HG03045 (cell line): Measurements from ENCODE around the gene GALNT12.

ENCODE experiments used
- ATAC-seq: cut with Tn5 transposase; IDR thresholded peaks from one replicate; pipeline ENCODE4 v1.9.1; 2021; ENCODE audit warnings: mild to moderate bottlenecking, moderate library complexity; ENCODE audit not compliant: unreplicated experiment

The GALNT12 gene

DNA sequence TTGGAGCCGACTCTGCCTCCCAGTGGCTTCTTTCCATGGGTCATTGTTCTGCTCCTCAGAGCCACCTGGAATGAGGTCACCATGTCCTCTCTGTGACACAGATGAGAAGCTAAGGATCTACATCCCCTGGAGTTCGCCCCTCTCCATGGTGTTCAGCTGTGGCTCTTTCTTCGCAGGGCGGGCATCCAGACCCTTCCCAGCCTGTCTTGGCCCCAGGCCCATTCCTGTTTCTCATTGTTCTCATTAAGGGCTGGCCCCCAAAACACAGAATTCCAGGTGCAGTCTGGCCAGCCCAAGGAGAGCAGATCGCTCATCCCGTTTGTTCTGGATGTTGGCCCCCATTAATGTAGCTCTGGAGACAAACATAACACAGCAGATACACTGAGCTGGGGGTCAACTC lies 69.8 kb downstream of the GALNT12 start:
- no peak for ATAC-seq

DNA sequence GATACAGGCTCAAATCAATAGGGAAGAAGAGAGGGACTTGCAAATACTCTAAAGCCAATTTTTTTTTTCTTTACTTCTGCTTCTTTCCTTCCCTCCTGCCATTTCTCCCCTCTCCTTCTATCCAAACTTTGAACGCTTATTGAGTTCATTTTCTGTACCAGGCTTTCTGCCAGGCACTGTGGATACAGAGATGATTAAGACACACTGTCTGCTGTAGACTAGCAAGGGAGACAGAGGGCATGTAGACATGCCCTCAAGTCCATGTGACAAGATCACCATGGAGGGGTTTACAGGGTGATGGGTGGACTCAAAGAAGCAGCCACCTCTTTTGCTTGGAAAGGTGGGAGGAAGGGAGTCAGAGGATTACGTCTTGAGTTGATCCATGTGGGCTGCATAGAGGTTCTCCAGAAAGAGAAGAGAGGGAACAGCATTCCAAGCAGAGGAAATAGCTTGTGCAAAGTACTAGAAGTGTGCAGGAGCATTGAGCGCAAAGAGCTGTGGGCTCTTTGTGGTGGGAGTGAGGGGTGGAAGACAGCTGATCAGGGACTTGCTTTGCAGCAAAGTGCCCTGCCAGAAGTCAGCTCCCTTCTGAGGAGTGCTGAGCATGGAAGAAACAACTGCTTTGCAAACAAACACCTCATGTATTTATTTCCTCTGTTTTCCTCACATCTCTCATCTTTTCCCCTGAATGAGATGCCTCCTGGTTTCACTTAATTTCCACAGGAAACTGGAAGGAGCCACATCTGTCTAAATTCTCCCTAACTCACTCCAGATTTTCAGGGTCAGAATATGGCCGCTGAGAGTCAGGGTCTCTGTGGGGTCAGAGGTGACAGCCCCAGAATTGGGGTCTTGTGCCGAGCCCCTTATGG lies 71.9 kb downstream of the GALNT12 start:
- no peak for ATAC-seq

DNA sequence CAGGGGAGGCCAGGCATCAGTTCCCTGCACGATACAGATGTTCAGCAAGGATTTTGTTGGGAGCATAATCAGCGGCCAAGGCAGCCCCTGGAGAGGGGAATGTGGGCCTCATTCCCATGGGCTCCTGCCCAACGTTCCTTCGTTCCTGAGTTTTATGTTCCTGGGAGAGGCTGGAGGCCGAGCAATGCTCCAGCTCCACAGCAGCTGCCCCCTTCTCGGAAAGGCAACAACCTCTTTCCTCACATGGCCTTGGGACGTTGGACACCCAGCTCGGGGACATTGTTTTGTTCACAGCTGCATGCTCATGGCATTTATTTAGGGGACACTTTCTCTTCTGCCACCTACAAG lies 72.5 kb downstream of the GALNT12 start:
- ATAC-seq = no peak

DNA sequence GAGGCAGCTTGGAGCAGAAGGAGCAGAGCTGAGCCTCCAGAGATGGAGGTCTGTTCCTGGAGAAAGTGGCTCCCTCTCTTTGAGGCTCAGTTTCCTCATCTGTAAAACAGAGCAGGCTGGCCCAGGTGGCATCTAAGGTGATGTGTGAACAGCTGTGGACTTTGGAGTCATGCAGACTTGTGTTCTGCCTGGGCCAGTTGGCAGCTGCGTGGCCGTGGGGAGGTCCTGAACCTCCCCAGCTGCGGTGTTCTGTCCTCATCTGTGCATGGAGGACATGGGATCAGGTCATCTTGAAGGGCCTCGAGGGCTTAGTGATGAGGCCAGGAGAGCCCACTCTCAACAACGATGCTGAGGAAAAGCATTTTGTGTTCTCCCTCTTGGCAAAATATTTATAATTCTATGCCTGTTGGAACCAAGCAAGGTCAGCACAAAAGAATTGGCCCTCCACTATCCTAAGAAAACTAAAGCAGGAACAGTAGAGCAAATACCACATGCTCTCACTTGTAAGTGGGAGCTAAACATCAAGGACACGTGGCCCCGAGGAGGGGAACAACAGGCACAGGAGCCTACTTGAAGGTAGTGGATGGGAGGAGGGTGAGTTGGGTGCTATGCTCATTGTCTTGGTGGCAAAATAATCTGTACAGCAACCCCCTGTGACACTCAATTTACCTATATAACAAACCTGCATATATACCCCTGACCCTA lies 73.0 kb downstream of the GALNT12 start:
- ATAC-seq = no peak

DNA sequence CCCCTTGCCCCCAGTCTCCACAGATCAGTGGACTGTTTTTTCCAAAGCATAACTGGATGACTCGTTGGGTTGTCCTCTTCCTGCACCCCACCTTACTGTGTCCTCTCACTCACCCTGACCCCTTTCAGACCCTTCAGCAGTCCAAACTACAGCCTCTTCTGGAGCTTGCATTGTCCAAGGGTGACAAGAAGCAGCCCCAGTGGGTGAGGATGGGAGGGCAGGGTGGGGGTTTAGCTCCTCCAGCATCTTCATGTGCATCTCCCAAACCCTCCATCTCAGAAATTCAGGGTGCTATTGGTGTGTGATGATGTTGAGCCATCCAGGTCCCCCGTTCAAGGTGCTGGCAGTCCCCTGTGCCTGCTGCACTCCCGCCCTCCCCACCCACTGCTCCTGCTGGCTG lies 73.9 kb downstream of the GALNT12 start:
- ATAC-seq = no peak

DNA sequence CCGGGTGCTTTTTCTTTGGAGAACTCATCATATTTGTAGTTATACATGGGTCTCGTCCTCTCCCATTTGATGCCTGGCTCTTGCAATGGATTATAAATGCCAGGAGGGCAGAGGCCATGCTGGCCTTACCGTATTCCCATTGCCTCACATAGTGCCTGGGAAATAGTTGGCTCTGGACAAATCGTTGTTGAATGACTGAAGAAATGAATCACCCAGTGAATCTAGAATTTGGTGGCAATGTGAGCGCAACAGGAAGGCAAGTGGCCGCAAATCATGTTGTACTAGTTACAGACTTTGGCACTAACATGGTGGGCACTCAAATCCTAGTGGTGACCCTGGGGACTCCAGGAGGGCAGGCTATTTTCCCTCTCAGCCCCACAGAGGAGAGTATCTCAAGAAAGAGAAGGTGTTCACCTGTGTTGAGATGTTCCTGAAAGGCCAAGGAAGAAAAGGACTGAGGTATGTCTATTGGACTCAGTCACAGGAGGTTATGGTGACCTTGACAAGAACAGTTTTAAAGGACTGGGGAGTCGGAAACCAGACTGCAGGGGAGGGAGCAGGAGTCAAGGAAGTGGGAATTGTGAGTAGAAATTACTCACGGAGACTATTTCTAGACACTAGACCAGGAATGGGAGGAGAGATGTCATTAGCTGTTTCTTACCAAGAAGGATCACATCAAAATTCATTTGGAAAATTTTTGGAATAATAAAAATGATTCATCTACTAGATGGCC lies 74.5 kb downstream of the GALNT12 start:
- no peak for ATAC-seq

DNA sequence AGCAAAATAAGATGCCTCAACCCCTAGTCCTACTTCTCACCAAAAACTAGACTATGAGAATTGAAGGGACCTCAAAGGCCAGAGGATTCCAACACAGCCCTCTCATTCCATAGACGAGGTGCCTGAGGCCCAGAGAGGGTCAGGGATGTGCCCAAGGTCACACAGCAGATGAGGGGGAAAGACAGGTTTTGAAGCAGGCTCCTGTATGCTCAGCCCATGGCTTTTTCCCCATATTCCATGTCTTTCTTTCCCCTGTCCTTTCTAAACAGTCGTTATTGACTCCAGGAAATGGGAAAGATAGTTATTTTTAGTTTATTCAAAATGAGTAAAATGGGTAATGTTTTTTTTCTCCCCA lies 75.1 kb downstream of the GALNT12 start:
- ATAC-seq = no peak

DNA sequence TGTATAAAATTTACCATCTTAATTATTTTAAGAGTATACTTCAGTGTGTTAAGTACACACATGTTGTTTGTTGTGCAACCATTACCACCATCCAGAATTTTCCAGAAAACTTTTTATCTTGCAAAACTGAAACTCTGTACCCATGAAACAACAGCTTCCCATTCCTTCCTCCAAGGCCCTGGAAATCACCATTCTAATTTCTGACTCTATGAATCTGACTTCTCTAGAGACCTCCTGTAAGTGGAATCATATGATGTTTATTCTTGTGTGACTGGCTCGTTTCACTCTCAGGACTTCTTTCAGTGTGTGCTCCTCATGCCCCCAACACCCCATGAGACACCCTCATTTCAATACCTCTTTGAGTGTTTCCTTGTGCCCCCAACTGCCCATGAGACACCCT lies 75.8 kb downstream of the GALNT12 start:
- ATAC-seq = no peak

DNA sequence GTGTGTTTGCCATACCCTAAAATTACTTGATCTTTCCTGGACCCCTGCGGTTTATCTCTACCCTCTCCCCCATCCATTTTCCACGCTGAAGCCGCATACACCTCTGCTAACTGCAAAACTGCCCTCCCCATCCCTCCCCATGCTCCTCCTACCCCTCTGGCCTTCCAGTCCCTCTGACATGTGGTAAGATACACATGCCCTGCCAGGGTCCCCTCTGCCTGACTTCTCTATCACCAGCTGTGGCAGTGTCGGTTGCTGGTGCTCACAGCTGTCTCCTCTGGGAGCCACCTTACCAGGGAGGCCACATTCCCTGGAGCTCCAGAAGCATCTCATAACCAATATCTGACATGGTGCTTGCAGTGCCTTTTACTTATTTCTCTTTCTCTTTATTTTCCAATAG lies 77.4 kb downstream of the GALNT12 start:
- no peak for ATAC-seq

DNA sequence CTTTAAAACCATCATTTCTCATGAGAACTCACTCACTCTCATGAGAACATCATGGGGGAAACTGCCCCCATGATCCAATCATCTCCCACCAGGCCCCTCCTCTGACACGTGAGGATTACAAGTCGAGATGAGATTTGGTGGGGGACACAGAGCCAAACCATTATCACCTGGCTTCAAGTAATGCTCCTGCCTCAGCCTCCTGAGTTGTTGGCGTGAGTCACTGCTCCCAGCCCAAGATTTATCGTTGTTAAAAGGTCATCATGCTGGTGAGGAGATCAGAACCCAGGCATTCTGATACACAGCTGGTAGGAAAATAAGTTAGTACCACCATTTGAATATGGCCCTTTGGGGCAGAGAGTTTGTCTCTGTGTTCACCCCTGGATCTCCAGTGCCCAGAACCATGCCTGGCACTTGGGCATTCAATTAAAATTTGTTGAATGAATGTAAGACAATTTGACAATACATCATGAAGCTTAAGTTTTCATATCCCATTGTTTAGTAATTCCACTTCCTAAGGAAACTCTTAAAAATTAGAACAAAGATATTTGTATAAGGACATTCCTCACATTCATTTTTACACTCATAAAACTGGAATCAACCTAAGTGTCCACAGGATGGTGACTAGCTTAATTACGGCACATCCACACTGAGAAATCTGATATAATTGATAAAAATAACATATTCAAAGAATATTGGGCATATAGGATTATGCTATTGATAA lies 78.3 kb downstream of the GALNT12 start:
- no peak for ATAC-seq

DNA sequence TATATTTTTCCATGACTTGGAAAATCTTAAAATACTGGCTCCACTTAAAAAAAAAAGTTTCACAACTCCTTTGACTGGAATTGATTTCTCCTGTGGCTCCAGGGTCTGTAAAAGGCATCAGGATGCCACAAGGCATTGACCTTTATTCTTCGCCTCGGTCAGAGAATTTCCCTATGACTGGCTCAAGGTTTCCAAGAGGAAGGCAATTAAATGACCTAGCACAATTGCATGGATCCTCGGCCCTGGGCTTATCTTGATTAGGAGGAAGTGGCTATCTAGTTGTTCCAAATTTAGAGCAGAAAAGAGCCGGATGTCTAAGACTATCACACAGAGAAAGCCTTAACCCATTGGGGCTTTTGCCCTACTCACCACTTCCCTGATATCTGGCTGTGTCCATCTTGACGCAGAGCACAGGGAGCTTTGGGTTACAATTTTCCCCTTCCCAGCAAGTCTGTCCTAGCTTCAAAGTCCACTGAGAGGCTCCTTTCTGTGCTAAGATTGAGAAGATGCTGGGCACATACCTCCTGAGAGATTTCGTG lies 79.3 kb downstream of the GALNT12 start:
- ATAC-seq = no peak

DNA sequence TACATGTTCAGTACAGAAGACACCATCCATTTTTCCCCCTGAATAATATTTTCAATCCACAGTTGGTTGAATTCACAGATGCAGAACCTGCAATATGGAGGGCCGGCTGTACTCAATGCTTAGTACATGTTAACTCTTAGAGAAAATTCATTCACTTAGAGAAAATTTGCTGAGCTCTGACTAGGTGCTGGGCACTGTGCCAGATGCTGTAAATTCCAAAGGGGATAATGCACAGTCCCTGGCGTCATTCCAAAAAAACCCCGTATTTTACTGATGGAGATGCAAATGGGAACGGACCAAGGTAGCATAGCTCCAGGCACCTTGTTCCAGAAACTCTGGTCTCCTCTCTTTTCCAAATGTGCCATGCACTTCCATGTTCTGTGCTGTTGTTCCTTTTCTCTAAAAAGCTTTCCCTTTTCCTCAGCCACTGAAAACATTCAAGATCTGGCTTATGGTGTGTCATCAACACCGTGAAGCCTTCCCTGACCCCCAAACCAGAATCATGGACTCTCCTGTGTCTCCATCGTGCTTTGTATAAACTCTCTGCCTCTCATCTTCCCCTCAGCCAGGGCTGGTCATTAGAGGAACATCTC lies 80.5 kb downstream of the GALNT12 start:
- ATAC-seq = no peak

DNA sequence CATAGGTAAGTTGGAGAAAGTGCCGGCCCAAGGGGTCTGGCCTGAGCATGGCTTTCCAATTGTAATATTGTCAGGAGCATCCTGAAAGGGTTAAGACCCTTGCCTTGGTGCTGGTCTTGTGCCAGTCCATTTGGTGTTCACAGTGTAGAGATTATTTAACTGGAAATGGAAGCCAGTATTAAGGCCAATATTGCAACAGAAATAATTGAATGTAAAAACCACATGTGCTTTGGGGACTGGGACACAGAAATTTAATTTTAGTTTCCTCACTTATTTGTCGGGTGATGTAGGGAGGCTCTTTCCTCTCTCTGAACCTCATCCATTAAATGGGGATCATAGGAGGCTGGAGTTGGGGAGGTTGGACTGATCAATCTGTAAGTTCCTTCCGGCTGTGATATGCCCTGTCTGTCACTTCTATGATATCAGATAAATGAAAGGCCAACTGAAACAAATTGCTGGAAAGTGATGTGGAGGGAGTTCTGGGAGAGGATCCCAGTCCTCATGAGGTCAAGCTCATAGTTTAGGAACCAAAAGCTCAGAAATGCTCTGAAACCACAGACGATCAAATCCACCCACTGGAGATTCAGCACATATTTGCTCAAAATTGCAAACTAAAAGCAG lies 81.4 kb downstream of the GALNT12 start:
- ATAC-seq = no peak

DNA sequence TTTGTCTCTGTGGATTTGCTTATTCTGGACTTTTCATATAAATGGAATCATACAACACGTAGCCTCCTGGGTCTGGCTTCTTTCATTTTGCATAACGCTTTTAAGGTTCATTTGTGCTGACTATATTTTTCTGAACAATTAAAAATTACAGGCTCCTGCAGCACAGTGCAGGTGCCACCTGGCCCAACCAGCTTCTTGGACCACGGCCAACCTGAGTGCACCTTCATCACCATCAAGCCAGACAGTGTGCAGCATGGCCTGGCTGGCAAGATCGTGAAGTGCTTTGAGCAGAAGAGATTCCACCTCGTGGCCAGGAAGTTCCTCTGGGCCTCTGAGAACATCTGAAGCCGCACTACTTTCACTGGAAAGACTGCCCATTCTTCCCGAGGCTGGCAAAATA lies 82.8 kb downstream of the GALNT12 start:
- no peak for ATAC-seq

DNA sequence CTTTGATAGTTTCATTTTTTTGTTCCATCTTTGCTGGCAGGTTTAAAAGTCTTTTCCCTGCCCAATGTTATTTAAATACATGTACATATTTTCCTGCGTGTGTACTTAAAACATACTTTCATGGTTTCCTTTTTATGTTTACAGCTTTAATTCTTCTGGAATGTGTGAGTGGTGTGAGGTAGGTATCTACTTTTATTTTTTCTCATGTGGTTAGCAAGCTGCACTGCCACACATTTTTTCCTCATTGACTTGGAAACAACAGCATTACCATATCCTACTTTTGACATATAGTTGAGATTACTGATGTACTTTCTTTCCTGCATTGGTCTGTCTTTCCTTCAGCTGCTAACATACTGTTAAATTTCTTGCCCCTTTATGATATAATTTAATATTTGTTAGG lies 84.8 kb downstream of the GALNT12 start:
- ATAC-seq = no peak

DNA sequence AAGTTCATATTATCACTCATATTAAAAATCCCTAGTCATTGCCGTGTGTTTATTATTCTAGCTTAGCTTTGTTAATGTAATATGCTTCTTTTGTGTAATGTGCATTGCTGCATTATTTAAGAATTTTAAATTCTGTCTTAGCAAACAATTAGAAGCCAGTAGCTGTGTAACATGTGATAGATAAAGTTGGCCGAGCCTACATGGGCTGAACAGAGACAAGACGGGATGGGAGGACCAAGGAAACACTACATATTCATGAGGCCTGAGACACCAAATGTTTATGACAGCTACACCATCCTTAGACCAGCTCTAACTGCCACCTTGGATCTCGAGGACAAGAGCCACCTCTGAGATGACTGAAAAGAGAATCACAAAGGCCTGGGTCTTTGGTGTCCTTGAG lies 85.2 kb downstream of the GALNT12 start:
- ATAC-seq = no peak

DNA sequence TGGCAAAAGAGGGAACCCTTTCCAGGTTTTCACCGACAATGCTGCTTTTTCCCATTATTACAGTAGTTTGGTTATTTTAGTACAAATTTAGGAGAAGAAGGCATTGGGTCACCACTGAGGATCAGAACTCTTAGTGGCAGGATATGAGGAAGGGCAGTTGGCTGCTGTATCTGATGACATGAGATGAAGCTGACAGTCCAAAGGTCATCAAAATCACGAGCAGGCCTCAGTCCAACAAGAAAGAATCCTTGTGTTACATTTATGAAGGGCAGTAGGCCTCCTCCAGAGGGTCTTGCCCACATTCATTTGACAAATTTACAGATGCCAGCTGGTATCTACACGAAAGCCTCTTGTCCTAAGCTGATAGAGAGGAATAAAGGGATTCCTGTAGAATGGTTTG lies 86.7 kb downstream of the GALNT12 start:
- ATAC-seq = no peak

DNA sequence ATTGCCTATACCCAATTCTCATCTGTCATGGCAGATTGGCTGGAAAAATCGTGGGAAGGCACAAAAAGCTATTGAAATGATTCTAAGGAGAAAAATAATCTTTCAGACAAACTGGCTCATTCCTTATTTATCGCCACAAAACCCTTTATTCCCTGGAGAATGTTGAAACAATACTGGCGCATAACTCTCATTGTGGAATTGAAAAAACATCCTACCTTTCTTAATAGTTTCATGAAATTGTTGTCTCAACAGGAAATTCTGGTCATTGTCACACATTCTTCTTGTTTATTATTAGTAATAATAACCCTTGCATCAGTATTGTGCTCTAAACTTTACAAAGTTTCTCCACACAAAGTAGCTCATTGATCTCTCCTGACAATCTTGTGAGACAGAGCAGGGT lies 87.3 kb downstream of the GALNT12 start:
- ATAC-seq = no peak

DNA sequence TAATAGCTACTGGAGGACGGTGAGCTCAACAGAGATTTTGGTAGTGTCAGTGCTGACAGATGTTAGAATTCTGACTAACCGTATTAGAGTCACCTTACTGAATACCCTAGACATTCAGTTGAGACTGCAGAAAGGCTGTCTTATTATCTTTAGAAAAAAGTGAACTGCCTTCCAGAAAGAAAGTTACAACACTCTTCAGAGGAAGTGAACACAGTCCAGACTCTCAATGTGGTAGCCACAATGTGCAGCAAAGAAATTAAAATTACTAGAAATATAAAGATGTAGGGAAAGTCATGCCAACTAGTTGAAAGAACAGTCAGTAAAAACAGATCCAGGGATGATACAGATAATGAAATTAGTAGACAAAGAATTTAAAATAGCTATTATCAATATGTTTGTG lies 89.2 kb downstream of the GALNT12 start:
- ATAC-seq = no peak

DNA sequence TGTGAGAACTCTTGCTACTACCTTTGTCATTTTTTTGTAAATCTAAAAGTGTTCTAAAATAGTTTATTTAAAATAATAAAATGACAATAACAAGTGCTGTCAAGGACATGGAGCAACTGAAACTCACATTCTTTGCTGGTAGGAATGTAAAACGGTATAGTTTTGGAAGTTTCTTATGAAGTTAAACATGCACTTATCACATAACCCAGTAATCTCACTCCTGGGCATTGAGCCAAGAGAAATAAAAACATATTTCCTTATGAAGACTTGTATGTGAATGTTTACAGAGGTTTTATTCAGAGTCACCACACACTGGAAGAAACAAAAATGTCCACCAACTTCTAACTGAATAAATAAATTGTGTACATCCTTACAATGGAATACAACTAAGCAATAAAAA lies 90.3 kb downstream of the GALNT12 start:
- ATAC-seq = no peak
